ENCODE measurements around the gene MORC3. TPM values are rescaled to one million over a fixed set of nuclear protein-coding genes. Genes with fewer than 3 reads are reported as not detected.

MORC3 gene
- total RNA-seq, 4 donors from 2014 or later = 39.3 to 64.3 (median 40.5) TPM

DNA sequence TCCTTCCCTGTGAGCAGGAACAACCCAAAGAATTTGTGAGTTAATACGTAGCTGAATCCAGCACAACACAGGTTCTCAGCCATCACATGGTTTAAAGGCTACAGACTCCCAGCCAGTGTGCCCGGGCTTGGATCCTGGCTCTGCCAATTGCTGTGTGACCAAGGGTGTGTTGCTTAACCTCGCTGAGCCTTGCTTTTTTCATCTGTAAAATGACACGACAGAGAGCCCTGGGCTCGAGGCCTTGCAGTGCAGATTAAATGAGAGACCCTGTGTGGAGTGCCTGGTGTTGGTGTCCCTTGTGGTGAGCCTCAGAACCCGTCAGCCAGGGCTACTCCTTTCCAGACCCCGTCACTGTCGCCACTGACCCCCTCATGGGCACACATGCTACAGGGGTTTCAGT, 104.6 kb downstream of the MORC3 start:
- Histone ChIP-seq H3K4me1 (peaks cover 0 to 4% (median 0%) of the 10 kb centered on the region in 4 donors), H3K27me3 (no peaks in the 10 kb centered on the region), H3K27ac (no peak overlapping the region), H3K4me3 (no peak overlapping the region), H3K9me3 (no peaks in the 10 kb centered on the region), H3K36me3 (no peaks in the 10 kb centered on the region)
- WGBS, 2 donors = 89 to 92% methylated on average over 7 to 8 of the region's 8 CpGs
- no peak for DNase-seq (ENCODE audit: low spot score in 2 of 2)
- TF ChIP-seq, protein P1, sequence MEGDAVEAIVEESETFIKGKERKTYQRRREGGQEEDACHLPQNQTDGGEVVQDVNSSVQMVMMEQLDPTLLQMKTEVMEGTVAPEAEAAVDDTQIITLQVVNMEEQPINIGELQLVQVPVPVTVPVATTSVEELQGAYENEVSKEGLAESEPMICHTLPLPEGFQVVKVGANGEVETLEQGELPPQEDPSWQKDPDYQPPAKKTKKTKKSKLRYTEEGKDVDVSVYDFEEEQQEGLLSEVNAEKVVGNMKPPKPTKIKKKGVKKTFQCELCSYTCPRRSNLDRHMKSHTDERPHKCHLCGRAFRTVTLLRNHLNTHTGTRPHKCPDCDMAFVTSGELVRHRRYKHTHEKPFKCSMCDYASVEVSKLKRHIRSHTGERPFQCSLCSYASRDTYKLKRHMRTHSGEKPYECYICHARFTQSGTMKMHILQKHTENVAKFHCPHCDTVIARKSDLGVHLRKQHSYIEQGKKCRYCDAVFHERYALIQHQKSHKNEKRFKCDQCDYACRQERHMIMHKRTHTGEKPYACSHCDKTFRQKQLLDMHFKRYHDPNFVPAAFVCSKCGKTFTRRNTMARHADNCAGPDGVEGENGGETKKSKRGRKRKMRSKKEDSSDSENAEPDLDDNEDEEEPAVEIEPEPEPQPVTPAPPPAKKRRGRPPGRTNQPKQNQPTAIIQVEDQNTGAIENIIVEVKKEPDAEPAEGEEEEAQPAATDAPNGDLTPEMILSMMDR (IDR thresholded peaks at IDR 0.05) = no peak
- TF ChIP-seq EP300 (IDR thresholded peaks at IDR 0.05) (no peak), POLR2A (IDR thresholded peaks at IDR 0.05) (no peak)

DNA sequence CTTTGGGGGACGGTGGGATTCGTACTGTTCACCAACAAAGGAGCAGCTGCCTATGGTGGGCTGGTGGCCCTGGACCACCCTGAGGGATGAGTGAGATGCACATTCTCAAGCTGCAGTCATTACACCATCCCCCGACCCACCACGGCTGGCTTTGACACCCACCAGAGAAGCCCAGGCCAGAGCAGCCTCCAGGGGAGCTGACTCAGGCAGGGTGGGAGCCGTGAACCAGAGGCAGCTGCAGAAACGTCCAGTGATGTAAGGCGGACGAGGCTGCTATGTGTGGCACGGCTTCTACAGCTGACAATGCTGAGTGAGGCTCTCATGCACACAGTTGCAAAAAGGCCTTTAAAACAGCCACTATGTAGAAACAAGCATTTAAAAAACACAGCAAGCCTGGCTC, 105.3 kb downstream of the MORC3 start:
- Histone ChIP-seq H3K27ac (no peak overlapping the region), H3K9me3 (no peaks in the 10 kb centered on the region), H3K27me3 (no peaks in the 10 kb centered on the region), H3K4me1 (peaks cover 0 to under 1% (median 0%) of the 10 kb centered on the region in 4 donors), H3K4me3 (no peak overlapping the region), H3K36me3 (no peaks in the 10 kb centered on the region)
- 52 to 63% methylated on average over 7 to 8 of the region's 9 CpGs for WGBS, 2 donors
- TF ChIP-seq POLR2A (IDR thresholded peaks at IDR 0.05) = no peak
- TF ChIP-seq, protein P1 (IDR thresholded peaks at IDR 0.05) = no peak
- TF ChIP-seq EP300 (IDR thresholded peaks at IDR 0.05) = no peak
- DNase-seq (ENCODE audit: low spot score in 2 of 2) = no peak

Small RNA genes within 50 kb of the gene (small RNA-seq; reads per million reads assigned to genes)
- not detected for gene ATP5MFP1

Other genes starting within 250 kb of the MORC3 start
- 10 to 100 TPM; 22.8 to 53.0 (median 42.1) TPM for gene CBR3, start 185.1 kb upstream of the MORC3 start, total RNA-seq
- gene DOP1B, start 163.4 kb upstream of the MORC3 start, total RNA-seq = 10 to 100 TPM; 12.3 to 29.9 (median 22.0) TPM
- gene CHAF1B, start 65.2 kb downstream of the MORC3 start, total RNA-seq = 1 to 10 TPM in 1 of 4 donors, under 1 TPM in 3; 0.59 to 1.2 (median 0.86) TPM
- 1 to 10 TPM in 1 of 4 donors, not detected in 3; 1.3 TPM for gene CLDN14, start 159.9 kb downstream of the MORC3 start, total RNA-seq

Measured in tibial nerve (tissue), 4 donors.